GM19025 (cell line): ENCODE results near the gene TWNK.
"Not testable (repeated sequence)": the region's sequence is repeated elsewhere in the genome, so short reads cannot be mapped to it uniquely, and the experiment has no call there.

Experiments used
- ATAC-seq: cut with Tn5 transposase; IDR thresholded peaks from one replicate; pipeline ENCODE4 v1.9.1; 2021; ENCODE audit warnings: mild to moderate bottlenecking, low read depth, moderate library complexity; ENCODE audit not compliant: unreplicated experiment

TWNK gene

DNA sequence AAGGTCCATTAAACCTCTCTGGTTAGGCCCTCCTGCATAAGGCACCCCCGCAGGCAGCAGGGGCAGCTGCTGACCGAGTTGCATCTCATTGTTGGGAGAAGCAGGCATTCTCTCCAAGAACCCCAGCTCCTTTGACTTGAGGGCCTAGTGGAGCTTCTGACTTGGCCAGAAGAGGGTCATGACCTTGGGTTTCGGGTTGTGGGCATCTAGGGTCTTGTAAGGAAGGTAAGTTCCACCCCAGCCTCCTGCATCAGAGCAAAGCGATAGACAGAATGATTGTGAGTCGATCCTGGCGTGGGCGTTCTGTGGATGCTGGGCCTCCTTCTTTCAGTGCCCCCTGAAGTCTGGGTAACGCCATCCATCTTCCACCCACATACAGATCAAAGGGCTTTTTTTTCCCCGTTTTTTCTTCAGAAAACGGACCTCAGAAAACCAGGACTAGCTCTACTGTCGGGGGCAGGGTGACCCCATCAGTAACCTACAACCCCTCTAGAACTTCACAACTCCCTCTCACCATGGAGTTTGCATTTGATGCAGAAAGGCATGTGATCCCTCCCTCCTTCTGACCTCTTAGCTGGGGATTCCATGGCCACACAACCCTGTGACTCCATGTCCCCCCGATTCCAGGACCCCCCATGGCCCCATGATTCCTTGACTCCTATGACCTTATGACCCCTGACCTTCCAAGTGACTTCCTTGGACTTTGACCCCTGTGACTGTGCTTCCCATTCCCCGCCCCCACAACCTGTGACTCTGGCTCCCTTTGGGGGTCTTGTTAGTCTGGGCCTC is 15.0 kb upstream of the TWNK start:
- ATAC-seq = no peak

GRCh38 chr10:100972904-100973535 is 14.3 kb upstream of the TWNK start:
- ATAC-seq = no peak

- not testable (repeated sequence) for ATAC-seq
Measured at GRCh38 chr10:100975397-100975796, 11.9 kb upstream of the TWNK start.

DNA sequence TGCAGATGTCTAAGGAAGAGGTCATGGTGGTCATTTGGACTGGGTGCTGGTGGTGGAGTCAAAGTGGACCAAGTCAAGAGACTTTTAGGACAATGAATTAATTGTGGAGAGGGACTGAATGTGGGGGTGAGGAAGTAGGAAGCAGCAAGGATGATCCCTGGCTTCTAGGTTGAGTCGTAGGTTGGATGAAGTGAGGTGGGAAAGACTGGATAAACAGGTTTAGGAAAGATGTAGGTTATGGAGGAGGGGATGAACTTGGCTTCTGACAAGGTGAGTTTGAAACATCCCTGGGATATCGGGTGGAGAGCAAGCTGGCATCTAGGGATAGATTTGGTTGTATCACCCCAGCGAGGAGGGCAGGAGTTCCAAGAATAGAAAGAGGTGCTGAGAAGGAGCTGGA is 10.4 kb upstream of the TWNK start:
- no peak for ATAC-seq

DNA sequence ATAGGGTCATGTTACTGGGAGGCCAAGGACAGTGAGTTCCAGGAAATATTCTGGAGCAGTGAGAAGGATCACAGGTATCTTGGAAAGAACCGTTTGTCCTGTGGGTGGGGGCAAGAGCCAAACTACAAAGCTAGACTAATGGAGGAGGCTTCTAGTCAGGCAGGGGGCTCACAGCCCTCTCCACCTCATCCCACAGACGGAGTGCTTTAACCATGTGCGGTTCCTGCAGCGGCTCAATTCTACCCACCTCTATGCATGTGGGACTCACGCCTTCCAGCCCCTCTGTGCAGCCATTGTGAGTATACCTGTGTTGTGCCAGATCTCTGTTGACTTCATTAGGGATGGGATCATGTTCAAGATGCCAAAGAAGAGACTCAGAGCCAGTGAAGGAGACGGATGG is 9.9 kb upstream of the TWNK start:
- ATAC-seq = no peak

DNA sequence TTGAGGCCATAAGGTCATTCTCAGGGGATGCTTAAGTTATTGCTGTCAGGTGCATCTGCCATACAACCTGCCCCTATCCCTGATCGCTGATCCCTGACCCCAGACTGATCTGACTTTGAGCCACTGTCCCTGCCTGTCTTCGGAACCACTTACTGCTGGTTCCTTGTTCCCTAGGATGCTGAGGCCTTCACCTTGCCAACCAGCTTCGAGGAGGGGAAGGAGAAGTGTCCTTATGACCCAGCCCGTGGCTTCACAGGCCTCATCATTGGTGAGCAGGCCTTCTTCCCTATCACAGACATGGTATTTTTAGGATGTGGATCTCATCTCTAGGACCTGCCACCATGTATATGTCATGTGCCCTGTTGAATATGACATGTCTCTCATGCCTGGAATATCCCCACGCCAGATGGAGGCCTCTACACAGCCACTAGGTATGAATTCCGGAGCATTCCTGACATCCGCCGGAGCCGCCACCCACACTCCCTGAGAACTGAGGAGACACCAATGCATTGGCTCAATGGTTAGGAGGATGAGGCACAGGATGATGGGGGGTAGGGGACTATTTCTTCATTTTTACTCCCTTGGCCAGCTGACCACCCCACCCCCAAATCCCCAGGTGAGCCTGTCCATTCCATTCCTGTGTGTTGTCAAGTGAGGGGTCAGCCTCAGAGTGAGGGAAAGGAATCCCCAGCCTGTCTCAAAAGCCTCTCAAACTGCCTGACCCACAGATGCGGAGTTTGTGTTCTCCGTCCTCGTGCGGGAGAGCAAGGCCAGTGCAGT is 9.0 kb upstream of the TWNK start:
- ATAC-seq = no peak

GRCh38 chr10:100978901-100979195 is 8.5 kb upstream of the TWNK start:
- no peak for ATAC-seq

DNA sequence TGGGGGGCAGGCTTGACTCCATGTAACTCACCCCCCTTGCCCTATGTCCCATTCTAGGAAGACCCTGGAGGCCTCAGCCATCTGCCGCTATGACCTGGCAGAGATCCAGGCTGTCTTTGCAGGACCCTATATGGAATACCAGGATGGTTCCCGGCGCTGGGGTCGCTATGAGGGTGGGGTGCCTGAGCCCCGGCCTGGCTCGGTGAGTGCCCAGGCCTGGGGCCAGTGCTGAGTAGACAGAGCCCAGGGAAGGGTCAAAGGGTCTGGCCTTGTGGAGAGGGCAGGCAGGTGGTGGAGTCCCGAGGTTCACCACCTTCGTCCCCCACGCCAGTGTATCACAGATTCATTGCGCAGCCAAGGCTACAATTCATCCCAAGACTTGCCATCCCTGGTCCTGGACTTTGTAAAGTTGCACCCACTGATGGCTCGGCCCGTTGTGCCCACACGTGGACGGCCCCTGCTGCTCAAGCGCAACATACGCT is 7.5 kb upstream of the TWNK start:
- no peak for ATAC-seq

DNA sequence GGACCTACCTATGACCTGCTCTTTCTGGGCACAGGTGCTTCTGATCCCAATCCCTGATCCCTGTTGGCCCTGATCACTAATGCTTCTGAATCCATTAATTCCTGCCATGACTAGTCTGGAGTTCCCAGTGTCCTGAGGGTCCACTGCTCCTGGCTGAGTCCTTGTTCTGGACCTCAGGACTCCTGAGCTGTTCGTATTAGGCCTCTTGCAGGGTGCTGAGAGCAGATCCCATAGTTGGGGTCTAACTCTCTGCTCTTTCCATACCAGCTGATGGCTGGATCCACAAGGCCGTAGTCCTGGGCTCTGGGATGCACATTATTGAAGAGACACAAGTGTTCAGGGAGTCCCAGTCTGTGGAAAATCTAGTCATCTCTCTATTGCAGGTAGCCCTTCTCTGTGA is 7.0 kb upstream of the TWNK start:
- no peak for ATAC-seq

DNA sequence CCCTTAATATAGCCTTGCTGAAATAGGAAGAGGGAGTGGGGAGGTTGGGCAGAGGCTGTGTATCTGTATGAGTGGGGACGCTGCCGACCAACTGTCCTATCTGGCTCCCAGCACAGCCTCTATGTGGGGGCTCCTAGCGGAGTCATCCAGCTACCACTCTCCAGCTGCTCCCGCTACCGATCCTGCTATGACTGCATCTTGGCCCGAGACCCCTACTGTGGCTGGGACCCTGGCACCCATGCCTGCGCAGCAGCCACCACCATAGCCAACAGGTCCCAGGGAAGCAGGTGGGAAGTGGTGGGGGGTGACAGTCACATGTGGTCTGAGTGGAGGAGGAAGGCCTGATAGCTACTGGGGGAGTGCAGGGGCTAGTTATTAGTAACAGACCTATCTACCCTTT is 6.6 kb upstream of the TWNK start:
- no peak for ATAC-seq

DNA sequence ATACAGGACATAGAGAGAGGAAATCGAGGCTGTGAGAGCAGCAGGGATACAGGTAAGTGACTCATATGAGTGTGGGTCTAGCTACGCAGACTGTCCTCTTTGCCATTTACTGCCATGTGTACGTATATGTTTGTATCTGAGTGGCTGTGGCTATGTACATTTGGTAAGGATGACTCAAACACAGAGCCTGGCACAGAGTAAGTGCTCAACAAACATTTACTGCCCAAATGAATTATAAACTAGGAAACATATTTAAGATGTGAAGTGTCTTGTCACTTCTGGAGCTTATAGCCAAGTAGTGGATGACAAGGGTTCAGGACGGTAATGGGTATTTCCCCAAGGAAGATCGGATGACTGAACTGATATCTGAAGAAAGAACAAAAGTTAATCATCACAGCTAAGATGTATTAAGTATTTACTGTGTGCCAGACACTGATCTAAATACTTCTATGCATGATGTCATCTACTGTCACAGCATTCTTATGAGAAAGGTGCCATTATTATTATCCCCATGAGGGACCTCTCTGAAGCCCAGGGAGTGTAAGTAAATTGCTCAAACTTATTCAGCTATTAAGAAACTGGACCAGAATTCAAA is 6.1 kb upstream of the TWNK start:
- no peak for ATAC-seq

DNA sequence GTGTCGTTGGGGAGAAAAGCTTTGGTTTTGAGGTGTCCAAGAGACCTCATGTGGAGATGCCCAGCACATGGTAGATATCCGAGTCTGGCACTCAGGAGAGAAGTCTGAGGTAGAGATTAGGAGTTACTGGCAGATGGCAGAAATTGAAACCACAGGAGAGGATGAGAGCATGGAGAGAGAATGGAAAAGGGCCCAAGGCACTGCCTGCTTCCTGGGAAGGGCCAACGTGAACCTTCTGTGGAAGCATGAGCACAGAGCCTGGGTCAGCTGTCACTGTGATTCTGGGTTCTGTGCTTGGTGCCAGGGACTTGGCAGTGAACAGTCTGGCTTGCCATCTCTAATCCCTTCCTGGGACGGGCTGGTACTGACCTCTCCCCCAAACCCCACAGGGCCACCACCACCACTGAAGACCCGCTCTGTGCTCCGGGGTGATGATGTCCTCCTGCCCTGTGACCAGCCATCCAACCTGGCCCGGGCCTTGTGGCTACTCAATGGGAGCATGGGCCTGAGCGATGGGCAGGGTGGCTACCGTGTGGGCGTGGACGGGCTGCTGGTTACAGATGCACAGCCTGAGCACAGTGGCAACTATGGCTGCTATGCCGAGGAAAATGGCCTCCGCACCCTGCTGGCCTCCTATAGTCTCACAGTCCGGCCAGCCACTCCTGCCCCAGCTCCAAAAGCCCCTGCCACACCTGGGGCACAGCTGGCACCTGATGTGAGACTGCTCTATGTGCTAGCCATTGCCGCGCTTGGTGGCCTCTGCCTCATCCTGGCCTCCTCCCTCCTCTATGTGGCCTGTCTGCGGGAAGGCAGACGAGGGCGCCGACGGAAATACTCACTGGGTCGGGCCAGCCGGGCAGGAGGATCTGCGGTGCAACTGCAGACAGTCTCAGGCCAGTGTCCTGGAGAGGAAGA is 4.2 kb upstream of the TWNK start:
- ATAC-seq = no peak

DNA sequence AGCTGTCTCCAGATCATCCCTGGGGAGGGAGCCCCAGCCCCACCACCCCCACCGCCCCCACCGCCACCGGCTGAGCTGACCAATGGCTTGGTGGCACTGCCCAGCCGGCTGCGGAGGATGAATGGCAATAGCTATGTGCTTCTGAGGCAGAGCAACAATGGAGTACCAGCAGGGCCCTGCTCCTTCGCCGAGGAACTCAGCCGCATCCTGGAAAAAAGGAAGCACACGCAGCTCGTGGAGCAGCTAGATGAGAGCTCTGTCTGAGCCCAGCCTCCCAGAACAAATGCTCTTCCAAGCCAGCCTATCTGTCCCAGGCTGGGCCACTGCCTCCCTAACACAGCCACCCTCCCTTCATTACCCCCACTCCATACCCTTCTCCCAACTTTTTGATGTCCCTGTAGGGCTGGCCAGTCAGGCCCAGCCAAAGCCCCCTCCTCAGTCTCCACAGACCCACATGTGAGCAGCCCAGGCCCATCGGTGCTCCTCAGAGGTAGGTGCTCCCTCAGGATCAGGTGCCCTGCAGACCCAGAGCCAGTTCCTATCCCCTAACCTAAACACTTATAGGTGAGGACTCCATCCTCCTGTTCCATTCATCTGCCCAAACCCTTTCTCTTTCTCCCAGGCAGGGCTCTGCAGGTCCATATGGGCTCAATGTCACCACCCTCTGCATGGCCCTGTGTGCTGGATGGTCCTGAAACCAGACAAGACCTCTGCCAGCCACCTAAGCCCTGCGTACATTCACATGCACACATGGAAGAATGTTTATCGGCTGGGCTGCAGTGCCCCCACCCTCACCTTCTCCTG is 3.3 kb upstream of the TWNK start:
- no peak for ATAC-seq

- ATAC-seq = no peak
Measured at GRCh38 chr10:100984672-100985177, 2.6 kb upstream of the TWNK start.

DNA sequence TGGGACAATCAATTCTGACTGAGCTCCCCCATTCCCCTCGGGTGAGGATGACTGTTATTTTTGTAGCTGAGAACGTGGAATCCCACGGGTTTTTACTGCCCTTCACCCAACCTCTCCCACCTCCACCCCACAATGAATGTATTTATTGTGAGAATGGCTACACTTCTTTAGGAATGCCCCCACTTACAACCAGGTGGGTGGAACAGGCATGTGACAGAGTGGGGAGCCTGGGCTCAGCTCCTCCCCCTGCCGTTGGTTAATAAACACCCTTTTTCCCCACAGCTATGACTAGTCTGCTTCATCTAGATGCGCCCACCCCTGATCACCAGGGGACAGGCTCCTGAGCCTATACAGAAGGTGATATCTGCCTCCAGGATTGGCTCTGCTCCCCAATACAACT is 2.0 kb upstream of the TWNK start:
- ATAC-seq = no peak

- no peak for ATAC-seq
Measured at GRCh38 chr10:100986623-100986951, 756 bp upstream of the TWNK start.

DNA sequence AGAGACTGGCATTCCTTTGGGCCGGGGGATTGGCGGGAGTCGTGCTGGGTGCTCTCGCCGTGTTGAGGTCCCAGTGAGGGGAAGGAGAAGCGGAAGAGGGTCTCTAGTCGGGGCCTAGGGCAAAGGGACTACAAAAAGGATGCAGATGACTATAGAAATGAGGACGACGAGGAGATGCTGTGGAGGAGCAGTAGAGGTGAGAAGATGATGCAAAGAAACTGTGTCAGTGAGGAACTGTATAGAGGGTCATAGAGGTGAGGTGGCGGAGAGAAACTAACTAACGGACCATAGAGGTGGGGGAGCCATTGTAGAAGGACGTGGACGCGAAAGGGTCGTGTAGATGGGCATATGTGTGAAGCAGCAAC is 324 bp downstream of the TWNK start:
- no peak for ATAC-seq

- no peak for ATAC-seq
Measured at GRCh38 chr10:100988166-100988565, 823 bp downstream of the TWNK start.

DNA sequence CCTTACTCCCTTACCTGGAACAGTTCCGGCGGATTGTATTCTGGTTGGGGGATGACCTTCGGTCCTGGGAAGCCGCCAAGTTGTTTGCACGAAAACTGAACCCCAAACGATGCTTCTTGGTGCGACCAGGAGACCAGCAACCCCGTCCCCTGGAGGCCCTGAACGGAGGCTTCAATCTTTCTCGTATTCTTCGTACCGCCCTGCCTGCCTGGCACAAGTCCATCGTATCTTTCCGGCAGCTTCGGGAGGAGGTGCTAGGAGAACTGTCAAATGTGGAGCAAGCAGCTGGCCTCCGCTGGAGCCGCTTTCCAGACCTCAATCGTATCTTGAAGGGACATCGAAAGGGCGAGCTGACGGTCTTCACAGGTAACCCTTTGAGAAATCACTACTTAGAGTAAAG is 1.7 kb downstream of the TWNK start:
- ATAC-seq = no peak
